ENCODE data around the gene SAMD13.

Gene SAMD13

DNA sequence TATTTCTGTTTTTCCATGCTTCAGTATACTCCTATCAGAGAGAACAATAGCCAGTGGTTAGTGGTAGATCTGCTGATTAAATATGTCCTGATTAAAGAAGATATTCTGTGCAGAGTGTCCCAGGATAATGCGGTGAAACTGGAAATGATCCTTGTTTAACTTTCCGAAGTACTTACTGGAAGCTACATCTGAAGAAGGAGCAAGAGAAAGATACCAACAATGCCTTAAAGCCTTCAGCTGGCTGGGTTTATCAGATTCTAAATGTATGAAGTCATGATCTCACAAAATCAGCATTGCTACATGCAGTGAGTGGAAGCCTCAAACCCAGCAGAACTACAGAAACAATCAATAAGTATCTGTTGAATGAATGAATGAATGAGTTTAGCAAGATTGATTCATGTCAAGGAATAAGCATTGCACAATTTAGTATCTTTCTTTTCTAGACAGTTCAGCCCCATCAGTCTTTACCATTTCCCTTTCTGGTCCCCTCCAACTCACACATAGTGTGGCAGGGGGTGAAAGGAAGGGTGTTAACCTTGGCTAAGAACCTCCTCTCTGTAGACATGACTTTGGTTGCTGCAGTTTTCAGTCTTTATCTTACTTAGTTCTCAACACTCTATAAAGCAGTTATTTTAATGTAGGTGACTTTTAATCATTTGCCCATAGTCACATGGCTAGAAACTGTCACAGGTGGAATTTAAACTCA is 72.1 kb downstream of the SAMD13 start:
- no peak for DNase-seq (ENCODE audit: low read depth in 2 of 2)

DNA sequence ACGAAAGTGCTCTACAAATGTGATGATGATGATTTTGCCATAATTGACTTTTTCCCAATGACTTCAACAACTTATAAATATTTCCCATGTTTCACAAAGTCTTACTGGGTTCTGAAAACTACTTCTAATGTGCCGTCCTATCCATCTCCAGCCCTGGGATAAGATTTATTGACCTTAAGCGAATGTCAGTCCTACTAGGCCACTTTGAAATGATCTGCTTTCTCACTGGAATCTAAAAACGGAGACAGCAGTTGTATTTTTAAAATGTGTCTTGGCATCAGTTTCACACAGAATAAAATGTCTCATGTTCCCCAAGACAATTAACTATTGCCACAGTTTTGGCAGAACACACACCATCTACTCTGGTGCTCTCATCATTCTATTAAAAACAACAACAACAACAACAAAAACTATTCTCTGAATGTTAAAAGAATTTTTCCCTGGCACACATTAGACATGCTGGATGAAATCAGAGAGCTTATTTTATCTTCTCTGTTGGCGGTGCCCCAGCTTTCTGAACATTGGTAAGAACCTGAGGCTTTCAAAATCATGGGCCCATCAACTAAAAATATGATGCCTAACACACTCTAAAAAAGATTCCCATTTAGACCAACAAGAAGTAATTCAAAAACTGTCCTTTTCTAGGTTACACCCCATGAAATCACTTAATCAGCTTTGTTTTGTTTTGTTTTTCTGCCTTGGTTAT is 73.6 kb downstream of the SAMD13 start:
- no peak for DNase-seq (ENCODE audit: low read depth in 2 of 2)

DNA sequence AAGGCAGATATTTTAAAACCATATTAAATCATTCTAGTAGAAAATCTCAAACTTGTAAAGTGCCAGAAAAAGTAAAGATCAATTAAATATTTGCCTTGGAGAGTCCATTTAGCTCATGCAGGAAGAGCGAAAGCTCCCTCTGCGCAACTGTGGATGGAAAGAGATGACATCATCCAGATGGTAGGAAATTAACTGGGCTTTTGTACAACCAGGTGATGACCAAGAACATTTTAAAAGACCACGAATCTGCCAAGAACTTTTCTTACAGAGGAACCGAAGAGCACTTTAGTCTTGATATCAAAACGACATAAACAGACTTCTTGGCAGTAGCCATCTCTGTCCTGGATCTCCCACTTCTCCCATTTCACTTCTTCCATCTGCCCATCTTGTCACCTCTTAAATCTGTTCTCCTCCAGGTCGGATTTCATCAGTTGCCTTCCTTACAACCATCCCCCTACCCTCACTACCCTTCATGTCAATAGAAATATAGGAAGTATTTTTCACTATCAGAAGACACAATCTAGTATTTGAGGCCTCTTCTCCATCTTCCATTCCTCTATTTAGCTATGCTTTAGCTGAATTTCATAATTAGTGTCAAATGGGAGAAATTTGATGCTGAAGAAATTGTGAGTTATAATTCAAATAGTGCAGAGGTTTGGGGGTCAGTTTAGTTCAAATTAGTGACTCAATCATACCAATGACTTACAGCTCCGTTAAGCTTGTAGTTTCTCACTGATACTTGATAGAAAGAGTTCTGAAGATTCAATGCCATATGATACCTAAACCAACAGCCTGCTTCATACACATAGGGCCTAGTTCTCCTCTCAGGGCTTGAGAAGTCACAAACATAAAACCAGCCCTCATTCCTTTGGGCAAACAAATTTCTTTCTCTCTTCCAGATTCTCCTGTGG is 74.7 kb downstream of the SAMD13 start:
- DNase-seq (ENCODE audit: low read depth in 2 of 2): no peak

DNA sequence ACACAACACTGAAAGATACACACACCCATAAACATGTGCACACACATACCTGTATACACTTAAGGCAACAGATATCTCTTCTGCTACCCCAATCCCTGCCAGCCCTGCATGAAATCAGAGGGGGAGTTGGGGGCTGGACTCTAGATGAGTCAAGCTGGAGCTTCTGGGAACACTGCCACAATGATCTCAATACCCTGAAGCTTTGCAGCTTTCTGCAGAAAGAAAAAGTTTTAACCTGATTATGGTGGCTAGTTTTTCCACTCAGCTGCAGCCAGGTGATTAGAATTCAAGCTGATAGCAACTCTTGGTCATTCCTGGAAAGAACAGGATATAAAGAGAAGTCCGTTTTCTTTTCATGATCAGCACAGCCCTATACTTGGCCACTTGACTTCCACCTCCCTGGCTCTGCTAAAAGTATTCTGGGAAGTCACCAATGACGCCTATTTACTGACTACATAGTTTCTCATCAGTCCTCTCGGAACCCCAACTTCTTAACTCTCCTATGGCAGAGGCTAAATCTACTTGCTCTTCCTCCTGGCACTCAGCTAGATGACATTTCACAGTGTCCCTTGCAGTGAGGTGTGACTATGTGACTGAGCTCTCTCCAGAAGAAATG is 76.1 kb downstream of the SAMD13 start:
- no peak for DNase-seq (ENCODE audit: low read depth in 2 of 2)

DNA sequence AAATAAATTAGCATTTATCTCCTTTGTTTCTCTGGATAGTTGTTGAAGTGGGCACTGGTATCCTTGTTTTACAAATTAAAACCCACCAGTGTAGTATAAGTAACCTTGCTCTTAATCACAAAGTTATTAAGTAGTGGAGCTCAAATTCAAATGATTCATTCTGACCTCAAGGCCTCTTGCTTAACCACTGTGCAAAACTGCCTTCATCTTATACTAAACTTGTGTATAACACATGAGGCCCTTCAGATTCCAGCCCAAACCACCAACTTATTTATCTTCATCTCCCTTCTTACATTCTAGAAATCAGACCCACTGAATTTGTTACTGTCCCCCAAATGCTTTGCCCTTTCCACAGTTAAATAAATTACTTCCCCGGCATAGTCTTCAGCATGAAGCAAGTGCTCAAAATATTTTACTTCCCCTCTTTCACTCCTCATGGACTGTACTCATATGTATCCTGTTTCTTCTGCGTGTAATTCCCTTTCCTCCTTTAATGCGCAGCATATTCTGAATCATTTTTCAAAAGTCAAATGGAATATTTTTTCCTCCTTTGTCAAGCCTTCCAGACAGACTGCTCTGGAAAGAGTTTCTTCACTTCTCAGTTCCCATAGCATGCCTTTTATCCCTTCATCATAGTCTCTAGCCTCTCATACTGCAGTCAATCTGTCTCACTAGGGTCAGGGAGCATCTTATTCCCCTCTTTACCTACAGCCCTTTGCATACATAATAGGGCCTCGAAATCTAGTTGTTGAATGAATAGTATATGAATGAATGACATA is 77.8 kb downstream of the SAMD13 start:
- no peak for DNase-seq (ENCODE audit: low read depth in 2 of 2)

DNA sequence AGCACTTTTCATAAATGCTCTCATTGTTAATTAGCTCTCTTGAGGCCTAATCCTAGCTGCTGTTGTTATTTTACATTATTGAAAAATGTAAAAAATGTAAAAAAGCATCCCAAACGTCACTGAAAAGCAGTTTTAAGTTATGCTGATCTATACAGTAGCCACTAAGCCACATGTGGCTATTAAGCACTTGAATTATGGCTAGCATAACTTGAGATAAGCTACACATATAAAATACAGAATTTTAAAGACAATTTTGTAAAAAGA is 78.3 kb downstream of the SAMD13 start:
- no peak for DNase-seq (ENCODE audit: low read depth in 2 of 2)

DNA sequence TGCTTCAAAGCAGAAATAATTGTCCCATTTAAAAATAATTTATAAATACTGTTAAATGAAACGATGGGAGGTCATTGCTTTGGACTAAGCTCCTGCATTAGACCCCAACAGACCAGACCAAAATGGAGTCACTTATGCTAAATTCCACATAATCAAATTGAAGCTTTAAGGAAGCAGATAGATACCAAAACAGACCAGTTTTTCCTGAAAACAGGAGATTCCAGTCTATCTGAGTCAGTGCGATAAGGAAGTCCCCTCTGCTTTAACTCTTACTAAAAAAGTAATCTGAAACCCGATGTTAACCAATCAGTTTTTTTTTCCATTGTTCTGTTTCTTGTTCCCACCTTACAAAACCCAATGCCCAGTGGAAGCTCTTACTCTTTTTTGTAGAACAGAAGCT is 80.6 kb downstream of the SAMD13 start:
- DNase-seq (ENCODE audit: low read depth in 2 of 2): no peak

DNA sequence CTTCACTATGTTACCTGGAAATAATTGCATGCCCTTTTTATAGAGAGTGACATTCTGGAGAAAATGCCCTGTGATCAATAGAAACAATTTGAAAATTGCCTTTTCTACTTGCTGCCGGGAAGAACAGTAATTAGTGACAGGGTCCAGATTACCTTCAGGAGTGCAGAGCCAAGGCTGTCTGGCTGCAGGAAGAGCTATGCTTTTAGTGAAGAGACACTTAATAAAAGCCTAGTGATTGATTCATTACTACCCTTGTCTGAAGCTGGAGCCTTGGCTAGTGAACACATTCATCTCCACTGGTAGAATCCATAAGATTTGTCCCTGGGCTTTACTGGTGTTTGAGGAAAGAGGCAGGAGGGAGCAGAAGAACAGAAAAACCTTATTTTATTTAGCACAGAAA is 83.8 kb downstream of the SAMD13 start:
- no peak for DNase-seq (ENCODE audit: low read depth in 2 of 2)

DNA sequence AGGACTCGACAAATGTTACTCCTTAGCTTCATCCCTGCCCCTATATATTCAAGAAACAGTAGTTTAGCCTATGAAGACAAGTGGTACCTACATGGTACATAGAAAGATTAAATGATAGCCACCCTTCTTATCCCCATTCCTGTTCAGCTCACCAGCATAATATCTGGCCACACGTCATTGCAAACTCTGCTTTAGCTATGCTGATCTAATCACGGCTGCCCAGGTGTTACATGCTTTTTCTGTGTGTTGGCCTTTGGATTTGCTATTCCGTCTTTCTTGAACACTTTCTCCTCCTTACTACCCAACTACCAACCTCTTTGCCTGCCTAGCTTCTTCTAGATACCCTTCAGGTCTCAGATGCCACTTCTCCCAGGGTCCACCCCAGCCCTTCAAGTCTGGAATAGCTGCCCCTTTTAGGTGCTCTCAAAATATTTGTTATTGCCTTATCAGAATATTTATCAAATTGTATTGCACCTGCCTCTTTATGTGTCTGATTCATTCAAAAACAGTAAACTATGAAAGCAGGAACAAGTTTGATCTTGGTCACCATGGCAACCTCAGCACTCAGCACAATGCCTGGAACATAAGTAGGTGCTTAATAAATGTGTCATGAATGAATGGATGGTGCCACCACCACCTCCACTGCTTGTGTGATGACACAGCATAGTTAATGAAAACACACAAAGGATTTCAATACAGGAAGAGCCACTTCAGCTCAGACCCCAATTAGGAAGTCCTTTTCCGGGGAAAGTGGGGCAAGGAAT is 85.4 kb downstream of the SAMD13 start:
- no peak for DNase-seq (ENCODE audit: low read depth in 2 of 2)

DNA sequence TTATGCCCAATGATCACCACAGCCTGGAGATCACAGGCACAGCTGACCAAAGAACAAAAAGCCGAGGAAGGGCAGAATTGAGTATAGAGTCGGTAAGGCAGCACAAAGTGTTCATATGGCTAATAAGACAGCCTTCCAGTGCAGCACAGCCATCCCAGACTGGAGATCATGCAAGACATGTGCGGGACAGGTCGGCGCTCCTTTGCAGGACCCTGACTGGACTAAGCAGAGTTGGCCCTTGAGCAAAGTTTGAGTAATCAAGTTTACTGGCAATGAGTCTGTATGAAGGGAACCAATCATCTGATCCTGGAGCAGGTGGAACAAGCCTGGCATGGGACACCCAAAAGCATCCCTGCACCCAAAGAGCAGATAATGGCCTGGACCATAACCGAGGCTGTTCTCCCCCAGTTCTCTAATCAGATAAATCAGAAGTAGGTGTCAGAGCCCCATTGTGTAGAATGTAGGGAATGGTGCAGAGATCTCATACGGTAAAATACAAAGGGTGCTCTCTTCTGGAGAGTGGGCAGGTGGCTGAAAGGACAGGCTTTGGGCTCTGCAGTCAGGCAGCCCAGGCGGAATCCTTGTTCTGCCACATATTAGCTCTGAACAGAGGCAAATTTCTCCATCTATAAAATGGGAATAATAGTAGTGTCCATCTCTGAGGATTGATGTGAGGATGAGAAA is 86.1 kb downstream of the SAMD13 start:
- no peak for DNase-seq (ENCODE audit: low read depth in 2 of 2)

DNA sequence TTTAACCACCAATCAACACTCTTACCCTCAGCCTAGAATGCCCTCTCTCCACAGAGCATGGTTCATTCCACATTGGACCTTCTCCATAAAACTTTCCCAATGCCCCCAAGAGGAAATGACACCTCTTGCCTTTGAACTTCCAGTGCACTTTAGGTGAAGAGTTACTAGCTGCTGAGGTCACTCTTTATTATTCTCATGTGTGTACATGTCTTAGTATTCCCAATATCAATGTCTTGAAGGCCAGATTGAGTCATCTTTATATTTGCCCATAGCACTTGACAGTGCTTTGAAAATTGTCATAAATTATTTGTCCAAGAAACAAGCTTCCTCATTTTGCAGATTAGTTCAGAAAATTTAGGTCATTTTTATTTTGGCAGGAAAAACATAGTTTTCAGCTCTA is 88.7 kb downstream of the SAMD13 start:
- DNase-seq (ENCODE audit: low read depth in 2 of 2): no peak

DNA sequence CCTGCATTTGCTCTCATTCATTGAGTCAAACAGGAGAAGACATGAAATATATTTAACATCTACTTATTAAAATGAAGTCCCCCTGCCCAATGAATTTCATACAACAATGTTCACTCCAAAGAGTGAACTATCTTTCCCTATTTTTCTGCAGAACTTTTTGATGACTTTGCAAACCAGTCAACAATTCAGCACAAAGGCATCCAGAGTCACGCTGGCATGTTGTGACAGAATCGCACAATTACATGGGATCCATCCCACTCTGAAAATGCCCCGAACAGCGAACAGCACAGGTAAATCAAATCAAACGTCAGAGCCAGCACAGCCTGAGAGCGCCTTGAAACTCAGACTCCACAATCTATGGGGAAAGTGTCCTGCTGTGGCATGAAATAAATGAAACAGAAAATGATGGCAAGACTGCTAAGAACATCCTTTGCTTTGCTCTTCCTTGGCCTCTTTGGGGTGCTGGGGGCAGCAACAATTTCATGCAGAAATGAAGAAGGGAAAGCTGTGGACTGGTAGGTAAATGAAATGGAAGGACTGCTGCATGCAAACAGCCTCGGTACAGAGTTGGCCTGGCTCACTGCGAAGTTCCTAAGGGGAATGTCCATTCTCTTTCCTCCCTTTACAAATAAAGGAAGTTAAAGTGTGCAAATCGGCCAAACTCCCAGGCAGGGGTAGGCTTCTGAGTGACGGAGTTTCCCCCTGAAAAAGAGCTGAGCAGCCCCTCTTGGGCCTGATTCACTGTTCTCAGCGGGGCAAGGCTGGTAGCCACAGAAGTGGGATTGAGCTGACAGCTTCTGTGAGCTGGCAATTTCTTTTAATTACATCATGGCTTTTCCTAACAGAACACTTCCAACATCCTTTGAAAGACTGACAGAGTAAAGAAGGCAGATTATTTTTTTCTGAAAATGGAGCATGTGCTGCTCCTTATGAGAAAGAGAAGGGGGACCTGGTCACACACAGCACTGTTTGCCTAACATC is 97.0 kb downstream of the SAMD13 start, which contains the start of gene DNASE2B:
Gene DNASE2B (plus strand): TSS at position 310 of the 981 bp plus-strand sequence. CDS start 81 bp downstream, at position 391.
- DNase-seq (ENCODE audit: low read depth in 2 of 2): no peak

All from stimulated activated CD8-positive, alpha-beta memory T cell treated with anti-CD3 and anti-CD28 coated beads, Interleukin-2, amount 100 ng/mL, for 48 hours (primary cell).